Right lobe of liver (tissue), 6 donors: Measurements from ENCODE around the gene PPARG. TPM values are rescaled to one million over a fixed set of nuclear protein-coding genes. Genes with fewer than 3 reads are reported as not detected.

ENCODE experiments used
- ATAC-seq, 4 donors: fragments of 200-7000 bp; cut with Tn5 transposase; one replicate each; pipeline ENCODE4 v1.9.1; 2020; ENCODE audit warnings: mild to moderate bottlenecking in 4 of 4, moderate library complexity in 4 of 4
- DNase-seq, 3 donors: peaks; one replicate each; pipeline ENCODE4 v3.0.0-alpha.2; 2020
- H3K27ac ChIP-seq, 3 donors: fragments of 200-600 bp; one replicate each; pipeline ENCODE4 v1.8.0; 2022
- H3K27me3 ChIP-seq, 2 donors: fragments of 200-600 bp; one replicate each; pipeline ENCODE4 v1.8.0; 2022
- H3K36me3 ChIP-seq, 4 donors: fragments of 200-600 bp; sonication (generic) in 1 of 4; one replicate each; pipeline versions ENCODE4 v1.5.1 to v1.8.0; 2017 to 2022; ENCODE audit warnings: control low read depth in 1 of 4
- H3K4me1 ChIP-seq, 4 donors: fragments of 200-600 bp; sonication (generic) in 1 of 4; one replicate each; pipeline versions ENCODE4 v1.5.1 to v1.8.0; 2017 to 2022; ENCODE audit warnings: control low read depth in 1 of 4
- H3K4me3 ChIP-seq, 3 donors: fragments of 200-600 bp; one replicate each; pipeline ENCODE4 v1.8.0; 2022
- H3K9me3 ChIP-seq, 4 donors: fragments of 200-600 bp; sonication (generic) in 1 of 4; one replicate each; pipeline versions ENCODE4 v1.5.1 to v1.8.0; 2017 to 2022; ENCODE audit warnings: control low read depth in 1 of 4
- CTCF ChIP-seq, 4 donors: fragments of 200-600 bp in 3 of 4; fragments of 450-650 bp in 1 of 4; IDR thresholded peaks; one replicate each; pipeline versions ENCODE4 v1.5.1 to v1.8.0; 2016 to 2022; ENCODE audit warnings: antibody characterized with exemption in 4 of 4, mild to moderate bottlenecking in 2 of 4
- POLR2A ChIP-seq: fragments of 450-650 bp; IDR thresholded peaks from one replicate; pipeline ENCODE4 v1.6.1; 2017; ENCODE audit warnings: antibody characterized with exemption, mild to moderate bottlenecking
- WGBS: methylation state at CpG from one replicate; pipeline ENCODE4 v1.1.6; 2018; ENCODE audit warnings: low coverage, low lambda C conversion rate; ENCODE audit not compliant: insufficient coverage; ENCODE audit errors: missing lambda C conversion rate; 5-methylcytosine and 5-hydroxymethylcytosine counted together
- intact Hi-C, 2 donors: fragments of 100-400 bp; cut with DNase I; formaldehyde crosslinking; loops; one replicate each; pipeline versions ENCODE4 v1.11.2 to v1.14.1; 2022
- total RNA-seq, 6 experiments: library from RNA; depleted of rRNA in 2 of 6; stranded (reverse); fragments of >200 nt in 2 of 6; fragmentation: NEBNext Ultra II Directional in 3 of 6; extraction: Animal tissue kit (Norgen Biotek cat#: 25700) in 3 of 6; gene quantifications; one replicate each; pipeline versions ENCODE4 v1.1.0 to v1.2.4, GENCODE V29; 2016 to 2023
- donor health status: DM: no; HTN: yes; CAD: no.
- donor health status: DM: no; HTN: no; CAD: no.
- donor health status: DM: no; HTN: no; CAD: no.
- donor health status: DM: no; HTN: yes; CAD: no.
- donor health status: DM: no; HTN: yes; CAD: no.

The PPARG gene
- total RNA-seq, 6 experiments from 2014 or later: 4.9 to 15.8 (median 10.8) TPM

GRCh38 chr3:12343047-12343501, 54.2 kb downstream of the PPARG start:
- DNase-seq: no peak
- ATAC-seq: no peak
- 67% methylated on average over 3 of the region's 3 CpGs for WGBS
- TF ChIP-seq CTCF (IDR thresholded peaks at IDR 0.05): no peak
- TF ChIP-seq POLR2A: no peak
- H3K4me3 ChIP-seq: no peak overlapping the region
- H3K27ac ChIP-seq: no peak overlapping the region
- intact Hi-C loops: no loop called here
- peaks cover 0 to 13% (median 4%) of the 10 kb centered on the region in 4 donors for H3K4me1 ChIP-seq
- no peaks in the 10 kb centered on the region for H3K27me3 ChIP-seq
- no peaks in the 10 kb centered on the region for H3K36me3 ChIP-seq
- peaks cover 0 to 2% (median 0%) of the 10 kb centered on the region in 4 donors for H3K9me3 ChIP-seq

- ATAC-seq: no peak
Observed at GRCh38 chr3:12345141-12345561, 56.3 kb downstream of the PPARG start.

GRCh38 chr3:12345584-12346494, 57.0 kb downstream of the PPARG start:
- Histone ChIP-seq H3K4me3 (no peak overlapping the region), H3K27ac (no peak overlapping the region), H3K4me1 (peaks cover 0 to 8% (median 2%) of the 10 kb centered on the region in 4 donors), H3K27me3 (no peaks in the 10 kb centered on the region), H3K9me3 (peaks cover 0 to 2% (median 0%) of the 10 kb centered on the region in 4 donors), H3K36me3 (no peaks in the 10 kb centered on the region)
- WGBS: 89% methylated on average over 8 of the region's 8 CpGs
- TF ChIP-seq CTCF (IDR thresholded peaks at IDR 0.05): no peak
- no peak for TF ChIP-seq POLR2A
- intact Hi-C loops: no loop called here
- no peak for ATAC-seq
- DNase-seq: no peak

More at GRCh38 chr3:12345141-12345561, 56.3 kb downstream of the PPARG start:
- WGBS: 68% methylated on average over 4 of the region's 5 CpGs
- Histone ChIP-seq H3K4me1 (peaks cover 0 to 7% (median 2%) of the 10 kb centered on the region in 4 donors), H3K9me3 (peaks cover 0 to 2% (median 0%) of the 10 kb centered on the region in 4 donors), H3K4me3 (no peak overlapping the region), H3K36me3 (no peaks in the 10 kb centered on the region), H3K27ac (no peak overlapping the region), H3K27me3 (no peaks in the 10 kb centered on the region)
- no peak for DNase-seq
- intact Hi-C loops: no loop called here
- TF ChIP-seq POLR2A: no peak
- no peak for TF ChIP-seq CTCF (IDR thresholded peaks at IDR 0.05)

GRCh38 chr3:12347301-12347700, 58.4 kb downstream of the PPARG start:
- intact Hi-C loops: no loop called here

More at GRCh38 chr3:12347301-12347700, 58.4 kb downstream of the PPARG start:
- no peaks in the 10 kb centered on the region for H3K27me3 ChIP-seq
- no peak overlapping the region for H3K27ac ChIP-seq
- TF ChIP-seq POLR2A: no peak
- TF ChIP-seq CTCF (IDR thresholded peaks at IDR 0.05): no peak
- DNase-seq (no peak), ATAC-seq (no peak)
- 71% methylated on average over 3 of the region's 3 CpGs for WGBS
- no peaks in the 10 kb centered on the region for H3K36me3 ChIP-seq
- H3K9me3 ChIP-seq: peaks cover 0 to 2% (median 0%) of the 10 kb centered on the region in 4 donors
- H3K4me1 ChIP-seq: peaks cover 0 to 15% (median 7%) of the 10 kb centered on the region in 4 donors
- H3K4me3 ChIP-seq: no peak overlapping the region
